ENCODE data around the gene YIPF3. TPM values are rescaled to one million over a fixed set of nuclear protein-coding genes. Genes with fewer than 3 reads are reported as not detected.

The YIPF3 gene
- total RNA-seq, 4 donors from 2014 or later = 50.5 to 73.5 (median 71.8) TPM

DNA sequence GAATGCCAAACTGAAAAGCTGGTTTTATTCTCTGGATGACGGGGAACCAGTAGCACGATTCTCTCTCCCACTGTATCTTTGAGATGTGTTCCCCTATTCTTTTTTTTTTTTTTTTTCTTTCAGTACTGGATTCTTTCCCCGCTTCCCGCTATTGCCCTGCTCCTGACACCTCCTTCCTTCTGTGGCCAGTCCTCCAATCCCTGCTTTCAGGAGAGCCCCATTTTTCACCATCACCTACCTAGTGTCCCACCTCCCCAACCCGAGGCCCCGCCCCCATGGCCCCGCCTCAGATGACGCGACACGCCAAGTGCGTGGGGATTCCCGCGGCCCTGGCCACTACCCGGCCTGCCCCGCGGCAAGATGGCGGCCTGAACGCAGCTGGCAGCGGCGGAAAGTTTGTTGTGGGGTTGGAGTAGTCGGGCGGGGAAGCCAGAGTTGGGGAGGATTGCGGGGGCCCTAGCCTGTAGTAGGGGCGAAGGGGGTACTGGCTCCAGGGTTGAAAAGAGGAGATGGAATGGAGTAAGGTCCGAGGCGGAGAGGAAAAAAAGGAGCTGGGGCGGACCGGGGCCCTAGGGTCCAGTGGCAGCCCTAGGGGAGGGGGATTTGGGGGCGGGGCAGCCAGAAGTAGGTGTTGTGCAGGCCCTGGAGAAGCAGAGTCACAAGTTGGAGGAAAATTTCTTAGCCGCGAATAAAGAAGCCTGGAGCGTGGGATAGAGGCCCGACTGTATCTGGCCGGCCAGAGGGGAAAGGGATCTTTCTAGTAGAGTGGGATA, 39.3 kb downstream of the YIPF3 start, which contains the start of gene TJAP1:
TJAP1 (plus strand) TSS at position 336 of the 773 bp plus-strand sequence. CDS start 21,432 bp downstream, outside the sequence.
- Histone ChIP-seq H3K4me1 (peaks cover 0 to 56% (median 20%) of the 10 kb centered on the region in 3 donors), H3K4me3 (peak within 1 kb of the TSS; percentile 71 to 86 (median 76)), H3K9me3 (no peaks in the 10 kb centered on the region), H3K27me3 (peaks cover 0 to 19% (median 0%) of the 10 kb centered on the region in 4 donors), H3K36me3 (no peaks in the 10 kb centered on the region), H3K27ac (peak within 1 kb of the TSS; percentile 80 to 93 (median 88))
- WGBS, 2 donors = 1% methylated on average over 16 to 20 of the region's 34 CpGs
- DNase-seq = peak; percentile 51
- intact Hi-C loops (cut with DNase I) = no loop called here
- TF ChIP-seq, protein P1, sequence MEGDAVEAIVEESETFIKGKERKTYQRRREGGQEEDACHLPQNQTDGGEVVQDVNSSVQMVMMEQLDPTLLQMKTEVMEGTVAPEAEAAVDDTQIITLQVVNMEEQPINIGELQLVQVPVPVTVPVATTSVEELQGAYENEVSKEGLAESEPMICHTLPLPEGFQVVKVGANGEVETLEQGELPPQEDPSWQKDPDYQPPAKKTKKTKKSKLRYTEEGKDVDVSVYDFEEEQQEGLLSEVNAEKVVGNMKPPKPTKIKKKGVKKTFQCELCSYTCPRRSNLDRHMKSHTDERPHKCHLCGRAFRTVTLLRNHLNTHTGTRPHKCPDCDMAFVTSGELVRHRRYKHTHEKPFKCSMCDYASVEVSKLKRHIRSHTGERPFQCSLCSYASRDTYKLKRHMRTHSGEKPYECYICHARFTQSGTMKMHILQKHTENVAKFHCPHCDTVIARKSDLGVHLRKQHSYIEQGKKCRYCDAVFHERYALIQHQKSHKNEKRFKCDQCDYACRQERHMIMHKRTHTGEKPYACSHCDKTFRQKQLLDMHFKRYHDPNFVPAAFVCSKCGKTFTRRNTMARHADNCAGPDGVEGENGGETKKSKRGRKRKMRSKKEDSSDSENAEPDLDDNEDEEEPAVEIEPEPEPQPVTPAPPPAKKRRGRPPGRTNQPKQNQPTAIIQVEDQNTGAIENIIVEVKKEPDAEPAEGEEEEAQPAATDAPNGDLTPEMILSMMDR (IDR thresholded peaks at IDR 0.05) = no peak
- peak in 3 of 4 donors; percentile 22 to 65 (median 42) for TF ChIP-seq POLR2A (IDR thresholded peaks at IDR 0.05)

- no peaks in the 10 kb centered on the region for H3K36me3 ChIP-seq
- intact Hi-C loops (cut with DNase I) = no loop called here
- peak overlapping the region in 3 of 4 donors; percentile 80 to 93 (median 88) for H3K27ac ChIP-seq
- 13 to 32% methylated on average over 2 of the region's 2 CpGs for WGBS, 2 donors
- peak overlapping the region in 3 of 4 donors; percentile 75 to 86 (median 77) for H3K4me3 ChIP-seq
- peaks cover 0 to 19% (median 0%) of the 10 kb centered on the region in 4 donors for H3K27me3 ChIP-seq
- H3K4me1 ChIP-seq = peaks cover 0 to 49% (median 20%) of the 10 kb centered on the region in 3 donors
- TF ChIP-seq, protein P1 (IDR thresholded peaks at IDR 0.05) = no peak
- TF ChIP-seq POLR2A (IDR thresholded peaks at IDR 0.05) = no peak
- no peak for DNase-seq
- H3K9me3 ChIP-seq = no peaks in the 10 kb centered on the region
These were observed 40.0 kb downstream of the YIPF3 start for GRCh38 chr6:43476746-43477145.

DNA sequence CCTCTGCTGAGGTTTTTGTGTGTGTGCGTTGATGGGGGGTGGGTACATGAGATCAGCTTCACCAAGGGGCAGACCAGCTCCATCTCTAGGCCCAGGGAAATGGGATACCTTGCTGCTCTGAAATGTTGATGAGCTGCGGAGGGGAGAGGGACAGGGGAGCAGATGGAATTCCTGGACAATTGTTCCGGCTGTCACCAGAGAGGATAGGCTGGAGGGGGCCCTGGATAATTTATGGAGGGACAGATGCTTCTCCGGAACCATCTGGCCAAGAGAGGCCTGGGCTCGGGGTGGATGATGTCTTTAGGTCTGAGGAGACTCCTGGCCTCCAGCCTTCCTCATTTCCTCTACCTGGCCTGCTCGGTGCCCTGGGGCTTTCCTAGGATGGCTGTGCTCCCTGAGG, 41.2 kb downstream of the YIPF3 start:
- DNase-seq = no peak
- peaks cover 0 to 26% (median 0%) of the 10 kb centered on the region in 4 donors for H3K27me3 ChIP-seq
- H3K27ac ChIP-seq = no peak overlapping the region
- no peaks in the 10 kb centered on the region for H3K9me3 ChIP-seq
- WGBS, 2 donors = 85 to 98% methylated on average over 6 of the region's 6 CpGs
- no peaks in the 10 kb centered on the region for H3K36me3 ChIP-seq
- H3K4me3 ChIP-seq = no peak overlapping the region
- peaks cover 0 to 37% (median 20%) of the 10 kb centered on the region in 3 donors for H3K4me1 ChIP-seq
- intact Hi-C loops (cut with DNase I) = no loop called here
- TF ChIP-seq, protein P1 (IDR thresholded peaks at IDR 0.05) = no peak
- TF ChIP-seq POLR2A (IDR thresholded peaks at IDR 0.05) = no peak

GRCh38 chr6:43472515-43472914, 44.2 kb downstream of the YIPF3 start:
- H3K27ac ChIP-seq = no peak overlapping the region
- peaks cover 0 to 19% (median 8%) of the 10 kb centered on the region in 3 donors for H3K4me1 ChIP-seq
- no peaks in the 10 kb centered on the region for H3K9me3 ChIP-seq
- DNase-seq = no peak
- TF ChIP-seq, protein P1 (IDR thresholded peaks at IDR 0.05) = no peak
- H3K4me3 ChIP-seq = no peak overlapping the region
- no peaks in the 10 kb centered on the region for H3K36me3 ChIP-seq
- peaks cover 0 to 45% (median 0%) of the 10 kb centered on the region in 4 donors for H3K27me3 ChIP-seq
- WGBS, 2 donors = 91 to 98% methylated on average over 4 of the region's 4 CpGs
- intact Hi-C loops (cut with DNase I) = no loop called here

DNA sequence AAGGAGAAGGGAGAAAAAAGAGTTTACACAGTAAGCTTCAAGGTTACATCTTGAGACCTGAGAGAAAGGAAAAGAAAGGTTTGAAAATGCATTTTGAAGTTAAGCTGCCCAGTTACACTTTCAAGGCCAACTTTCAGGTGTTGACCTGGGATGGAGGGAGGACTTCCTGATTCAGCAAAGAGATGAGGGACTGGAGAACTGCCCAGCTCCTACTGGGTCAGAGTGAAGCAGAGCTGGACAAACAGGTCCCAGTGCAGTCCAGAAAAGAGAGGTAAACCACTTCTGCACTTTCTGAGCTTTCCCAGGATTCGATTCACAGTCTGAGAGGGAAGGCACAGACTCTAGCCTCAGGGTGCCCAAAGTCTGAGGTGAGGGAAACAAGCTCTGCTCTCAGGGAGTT, 45.3 kb downstream of the YIPF3 start:
- no peaks in the 10 kb centered on the region for H3K36me3 ChIP-seq
- H3K4me3 ChIP-seq = no peak overlapping the region
- no peak overlapping the region for H3K27ac ChIP-seq
- 10 to 50% methylated on average over 1 of the region's 1 CpG for WGBS, 2 donors
- DNase-seq = no peak
- H3K27me3 ChIP-seq = peaks cover 0 to 54% (median 0%) of the 10 kb centered on the region in 4 donors
- intact Hi-C loops (cut with DNase I) = no loop called here
- no peak for TF ChIP-seq POLR2A (IDR thresholded peaks at IDR 0.05)
- TF ChIP-seq, protein P1 (IDR thresholded peaks at IDR 0.05) = no peak
- H3K9me3 ChIP-seq = no peaks in the 10 kb centered on the region
- peaks cover 0 to 11% (median 4%) of the 10 kb centered on the region in 3 donors for H3K4me1 ChIP-seq

Data from esophagus squamous epithelium (tissue), 5 donors.